Measurements from ENCODE around the gene PRPF8.
"Not testable (repeated sequence)": the region's sequence is repeated elsewhere in the genome, so short reads cannot be mapped to it uniquely, and the experiment has no call there.

The PRPF8 gene

GRCh38 chr17:1716076-1716911 lies 31.6 kb upstream of the PRPF8 start:
- DNase-seq (ENCODE audit: low read depth), result peak; percentile 99

GRCh38 chr17:1715803-1716075 lies 31.1 kb upstream of the PRPF8 start:
- no peak for DNase-seq (ENCODE audit: low read depth)

GRCh38 chr17:1714980-1715802 lies 30.5 kb upstream of the PRPF8 start:
- peak; percentile 76 for DNase-seq (ENCODE audit: low read depth)

- peak; percentile 91 for DNase-seq (ENCODE audit: low read depth)
Observed at GRCh38 chr17:1714427-1714979, 29.8 kb upstream of the PRPF8 start.

- no peak for DNase-seq (ENCODE audit: low read depth)
Observed at GRCh38 chr17:1713878-1714426, 29.3 kb upstream of the PRPF8 start.

- no peak for DNase-seq (ENCODE audit: low read depth)
Observed at GRCh38 chr17:1713160-1713877, 28.7 kb upstream of the PRPF8 start.

- DNase-seq (ENCODE audit: low read depth), result no peak
Observed at GRCh38 chr17:1712271-1712670, 27.6 kb upstream of the PRPF8 start.

GRCh38 chr17:1711804-1712203 lies 27.1 kb upstream of the PRPF8 start:
- DNase-seq (ENCODE audit: low read depth), result no peak

- no peak for DNase-seq (ENCODE audit: low read depth)
Observed at GRCh38 chr17:1710807-1711553, 26.3 kb upstream of the PRPF8 start.

GRCh38 chr17:1709971-1710806 lies 25.5 kb upstream of the PRPF8 start, which contains the start of gene TLCD2:
Gene TLCD2, minus strand, starts transcription at chr17:1710377. Its CDS starts 135 bp downstream, at chr17:1710242.
- DNase-seq (ENCODE audit: low read depth), result no peak

GRCh38 chr17:1709403-1709951 lies 24.8 kb upstream of the PRPF8 start:
- no peak for DNase-seq (ENCODE audit: low read depth)

GRCh38 chr17:1708791-1709346 lies 24.2 kb upstream of the PRPF8 start:
- not testable (repeated sequence) for DNase-seq (ENCODE audit: low read depth)

- no peak for DNase-seq (ENCODE audit: low read depth)
Observed at GRCh38 chr17:1707107-1707506, 22.4 kb upstream of the PRPF8 start.

- DNase-seq (ENCODE audit: low read depth), result no peak
Observed at GRCh38 chr17:1705004-1705403, 20.3 kb upstream of the PRPF8 start.

GRCh38 chr17:1703063-1703462 lies 18.4 kb upstream of the PRPF8 start:
- DNase-seq (ENCODE audit: low read depth), result no peak

GRCh38 chr17:1699891-1700290 lies 15.2 kb upstream of the PRPF8 start:
- not testable (repeated sequence) for DNase-seq (ENCODE audit: low read depth)

GRCh38 chr17:1697681-1698080 lies 13.0 kb upstream of the PRPF8 start:
- no peak for DNase-seq (ENCODE audit: low read depth)

GRCh38 chr17:1695365-1695764 lies 10.7 kb upstream of the PRPF8 start:
- DNase-seq (ENCODE audit: low read depth), result no peak

GRCh38 chr17:1693339-1693738 lies 8.7 kb upstream of the PRPF8 start:
- DNase-seq (ENCODE audit: low read depth), result no peak

Measured in GM04503 (cell line).